ENCODE data around the gene RHBG. TPM values are rescaled to one million over a fixed set of nuclear protein-coding genes. Genes with fewer than 3 reads are reported as not detected.

Gene RHBG
- polyA plus RNA-seq, 3 donors from 2014 or later = not detected

DNA sequence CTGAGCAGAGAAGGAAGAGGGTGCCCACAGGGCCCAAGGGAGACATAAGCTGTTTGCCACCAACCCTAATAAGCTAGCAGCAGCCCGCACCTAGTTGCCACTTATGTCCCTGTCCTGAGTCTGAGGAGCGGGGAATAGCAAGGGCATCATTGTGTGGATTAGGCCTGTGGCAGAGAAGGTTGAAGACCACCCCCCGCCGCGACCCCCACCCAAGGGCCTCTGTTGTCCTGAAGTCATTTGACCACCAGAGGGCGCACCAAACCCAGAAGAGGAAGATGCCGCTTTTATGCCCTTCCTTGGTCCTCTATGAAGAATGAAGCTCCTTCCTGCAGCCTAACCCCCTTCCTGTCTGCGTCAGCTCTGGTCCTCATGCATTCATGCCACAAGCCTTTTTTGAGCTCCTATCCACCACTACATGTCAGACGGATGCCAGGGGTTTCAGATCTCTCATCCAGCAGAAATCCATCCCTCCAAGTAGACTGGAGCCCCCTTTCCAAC, 16.6 kb downstream of the RHBG start:
- H3K36me3 Mint-ChIP-seq = no peaks in the 10 kb centered on the region
- H3K27ac Mint-ChIP-seq = no peak overlapping the region
- H3K9me3 Mint-ChIP-seq = no peaks in the 10 kb centered on the region
- peaks cover 2 to 7% of the 10 kb centered on the region in 2 donors for H3K4me1 Mint-ChIP-seq
- H3K4me3 Mint-ChIP-seq = no peak overlapping the region
- peaks cover 0 to 11% (median 9%) of the 10 kb centered on the region in 3 donors for H3K27me3 Mint-ChIP-seq (ENCODE audit: low read depth in 3 of 3)
- peak; percentile 58 to 67 (median 60) for DNase-seq

DNA sequence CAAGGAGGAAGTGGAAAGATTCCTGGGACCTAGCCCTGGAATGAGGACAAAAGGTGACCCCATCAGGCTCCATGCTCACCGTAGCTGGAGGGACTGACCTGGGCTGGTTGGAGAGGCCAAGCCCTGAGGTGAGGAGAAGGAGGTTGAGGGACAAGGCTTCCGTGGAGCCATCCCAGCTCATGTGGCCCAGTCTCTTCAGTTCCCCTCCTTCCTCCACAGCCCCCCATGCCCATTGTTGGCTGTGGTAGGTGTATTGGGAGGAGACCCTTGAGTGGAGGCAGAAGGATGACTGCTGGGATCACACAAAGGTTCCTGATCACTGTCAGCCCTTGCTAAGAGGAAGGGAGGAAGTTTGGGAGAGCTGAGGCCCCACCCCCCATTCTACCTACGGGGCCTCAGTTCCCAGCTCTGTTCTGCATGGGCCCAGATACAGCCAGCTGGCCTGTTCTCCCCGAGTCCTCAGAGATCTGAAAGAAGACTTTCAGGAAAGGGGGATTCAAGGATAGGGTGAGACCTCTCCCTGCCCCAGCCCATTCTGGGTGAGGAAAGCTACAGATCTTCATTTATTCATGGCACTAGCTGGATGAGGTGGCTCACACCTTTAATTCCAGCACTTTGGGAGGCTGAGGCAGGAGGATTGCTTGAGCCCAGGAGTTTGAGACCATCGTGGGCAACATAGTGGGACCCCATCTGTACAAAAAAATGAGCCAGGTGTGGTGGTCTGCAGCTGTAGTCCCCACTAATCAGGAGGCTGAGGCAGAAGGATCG, 17.3 kb downstream of the RHBG start:
- no peak for DNase-seq
- Mint-ChIP-seq H3K27me3 (ENCODE audit: low read depth in 3 of 3) (peaks cover 0 to 11% (median 9%) of the 10 kb centered on the region in 3 donors), H3K4me1 (peaks cover 2 to 7% of the 10 kb centered on the region in 2 donors), H3K27ac (no peak overlapping the region), H3K4me3 (no peak overlapping the region), H3K36me3 (no peaks in the 10 kb centered on the region), H3K9me3 (no peaks in the 10 kb centered on the region)

DNA sequence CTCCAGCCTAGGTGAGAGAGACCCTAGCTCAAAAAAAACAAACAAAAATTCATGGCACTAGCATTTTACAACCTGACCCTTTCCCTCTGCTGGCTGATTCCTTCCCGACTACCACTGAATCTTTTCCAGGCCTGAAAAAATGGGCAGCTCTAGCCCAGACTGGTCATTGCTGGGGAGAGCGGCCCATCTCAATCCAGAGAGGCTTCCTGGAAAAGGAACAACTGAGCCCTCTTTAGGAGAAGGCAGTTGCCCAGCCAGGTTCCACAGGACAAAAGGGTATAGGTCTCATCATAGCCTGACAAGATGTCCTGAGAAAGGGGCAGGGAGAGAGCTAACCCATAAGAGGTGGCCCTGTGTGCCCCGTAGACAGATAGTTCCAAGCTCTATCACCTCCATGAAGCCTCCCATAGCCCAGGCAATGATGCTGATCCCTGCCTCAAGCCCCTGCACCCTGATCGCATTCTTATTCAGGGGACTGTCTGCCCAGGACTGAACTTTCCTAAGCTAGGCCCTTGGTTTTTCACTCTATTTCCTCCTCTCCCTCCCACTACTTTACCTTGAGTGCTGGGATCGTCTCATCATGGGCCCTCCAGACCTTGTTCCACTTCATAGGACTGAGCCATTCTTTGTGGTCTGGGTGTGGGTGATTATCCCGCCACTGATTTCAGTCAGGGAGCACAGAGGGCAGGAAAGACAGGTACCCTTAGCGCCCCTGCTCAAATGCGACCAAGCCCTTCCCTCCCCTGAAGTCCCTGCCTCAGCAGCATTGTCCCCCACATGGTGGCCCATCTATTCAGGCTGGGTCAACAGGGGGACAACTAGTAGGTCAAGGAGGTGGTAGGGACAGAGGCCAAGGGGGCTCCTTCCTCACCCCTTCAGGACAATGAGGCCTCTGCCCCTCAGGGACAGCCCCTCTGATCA, 18.2 kb downstream of the RHBG start:
- DNase-seq = no peak
- Mint-ChIP-seq H3K4me3 (no peak overlapping the region), H3K27ac (no peak overlapping the region), H3K4me1 (peaks cover 2 to 7% of the 10 kb centered on the region in 2 donors), H3K36me3 (no peaks in the 10 kb centered on the region), H3K27me3 (ENCODE audit: low read depth in 3 of 3) (peaks cover 0 to 11% (median 9%) of the 10 kb centered on the region in 3 donors), H3K9me3 (no peaks in the 10 kb centered on the region)

DNA sequence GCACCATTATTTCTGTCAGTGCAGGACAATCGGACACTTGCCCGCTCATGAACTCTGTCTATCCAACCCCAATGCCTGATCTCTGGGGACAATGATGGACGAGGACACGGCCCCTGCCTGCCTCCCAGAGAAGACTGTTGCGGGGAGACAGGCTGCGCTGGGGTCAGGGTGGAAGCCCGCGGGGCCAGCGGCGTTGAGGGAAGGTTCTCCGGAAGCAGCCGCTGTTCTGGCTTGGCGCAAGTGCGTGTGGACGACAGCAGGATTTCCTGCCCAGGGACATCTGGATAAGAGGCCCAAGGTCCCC, 18.8 kb downstream of the RHBG start:
- Mint-ChIP-seq H3K27ac (no peak overlapping the region), H3K4me3 (no peak overlapping the region), H3K4me1 (peaks cover 2 to 7% of the 10 kb centered on the region in 2 donors), H3K27me3 (ENCODE audit: low read depth in 3 of 3) (peaks cover 0 to 11% (median 9%) of the 10 kb centered on the region in 3 donors), H3K9me3 (no peaks in the 10 kb centered on the region), H3K36me3 (no peaks in the 10 kb centered on the region)
- no peak for DNase-seq

DNA sequence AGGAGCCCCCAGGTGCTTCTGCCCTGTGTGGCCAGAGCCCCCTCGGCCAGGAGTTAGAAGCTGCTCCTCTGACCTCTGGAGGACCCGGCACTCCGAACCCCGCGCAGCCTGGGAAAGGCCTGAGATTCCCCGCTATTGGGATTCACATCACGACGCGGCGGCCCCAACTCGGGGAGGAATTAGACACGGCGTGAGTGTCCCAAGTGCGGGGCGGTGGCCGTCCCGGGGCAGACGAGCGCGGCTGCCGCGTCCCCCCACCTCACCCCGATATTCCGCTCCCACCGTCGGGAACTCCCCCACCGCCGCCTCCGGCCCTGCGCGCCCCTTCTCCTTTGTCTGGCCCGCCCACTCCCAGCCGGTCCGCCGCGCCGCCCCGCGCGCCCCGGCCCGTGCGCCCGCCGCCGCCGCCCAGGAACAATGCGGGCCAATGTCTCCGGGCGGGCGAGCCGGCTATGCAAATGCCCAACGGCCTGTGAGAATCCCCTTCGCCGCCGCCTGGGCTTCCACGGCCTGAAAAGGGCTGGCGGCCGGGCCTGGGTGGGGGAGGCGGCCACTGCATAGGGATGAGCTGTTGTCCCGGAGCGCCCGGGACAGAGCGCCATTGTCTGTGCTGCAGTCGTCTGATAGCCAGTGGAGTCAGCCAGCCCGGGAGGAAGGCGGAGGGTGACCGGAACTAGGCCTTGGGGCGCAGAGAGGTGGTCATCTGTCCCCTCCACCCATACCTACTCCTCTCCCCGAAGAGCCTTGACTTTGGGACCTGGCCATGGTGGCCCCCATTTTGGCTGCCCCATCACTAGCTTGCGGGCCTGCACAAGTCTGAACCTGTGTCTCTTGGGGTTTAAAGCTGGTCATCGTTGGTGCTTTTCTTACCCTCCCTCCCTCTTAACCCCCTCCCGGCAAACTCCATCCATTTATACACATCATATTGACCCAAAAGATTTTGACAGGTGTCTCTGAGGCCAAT, 19.4 kb downstream of the RHBG start:
- Mint-ChIP-seq H3K36me3 (no peaks in the 10 kb centered on the region), H3K4me1 (peaks cover 2 to 7% of the 10 kb centered on the region in 2 donors), H3K9me3 (no peaks in the 10 kb centered on the region), H3K27me3 (ENCODE audit: low read depth in 3 of 3) (peaks cover 0 to 11% (median 9%) of the 10 kb centered on the region in 3 donors), H3K4me3 (no peak overlapping the region), H3K27ac (no peak overlapping the region)
- DNase-seq = no peak

DNA sequence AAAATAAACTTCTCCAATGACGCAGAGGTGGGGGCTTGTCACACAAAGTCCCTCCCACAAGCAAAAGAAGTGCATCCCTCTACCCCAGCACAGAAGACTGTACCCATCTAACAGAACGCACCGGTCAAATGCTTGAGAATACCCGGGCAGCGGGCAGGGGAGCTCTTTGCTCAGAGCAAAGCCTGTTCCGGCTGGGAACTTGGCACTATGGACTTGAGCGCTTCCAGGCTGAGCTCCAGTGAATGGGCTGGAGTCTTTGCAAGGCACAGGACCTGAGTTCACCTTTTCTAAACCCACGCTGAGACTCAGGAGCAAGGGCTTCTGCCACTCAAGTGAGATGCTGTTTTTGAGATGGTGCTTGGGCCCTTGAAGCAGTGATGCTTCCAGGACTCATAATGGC, 20.3 kb downstream of the RHBG start:
- no peaks in the 10 kb centered on the region for H3K36me3 Mint-ChIP-seq
- peaks cover 0 to 11% (median 9%) of the 10 kb centered on the region in 3 donors for H3K27me3 Mint-ChIP-seq (ENCODE audit: low read depth in 3 of 3)
- no peak overlapping the region for H3K4me3 Mint-ChIP-seq
- no peak overlapping the region for H3K27ac Mint-ChIP-seq
- peaks cover 2 to 7% of the 10 kb centered on the region in 2 donors for H3K4me1 Mint-ChIP-seq
- no peaks in the 10 kb centered on the region for H3K9me3 Mint-ChIP-seq
- DNase-seq = no peak

DNA sequence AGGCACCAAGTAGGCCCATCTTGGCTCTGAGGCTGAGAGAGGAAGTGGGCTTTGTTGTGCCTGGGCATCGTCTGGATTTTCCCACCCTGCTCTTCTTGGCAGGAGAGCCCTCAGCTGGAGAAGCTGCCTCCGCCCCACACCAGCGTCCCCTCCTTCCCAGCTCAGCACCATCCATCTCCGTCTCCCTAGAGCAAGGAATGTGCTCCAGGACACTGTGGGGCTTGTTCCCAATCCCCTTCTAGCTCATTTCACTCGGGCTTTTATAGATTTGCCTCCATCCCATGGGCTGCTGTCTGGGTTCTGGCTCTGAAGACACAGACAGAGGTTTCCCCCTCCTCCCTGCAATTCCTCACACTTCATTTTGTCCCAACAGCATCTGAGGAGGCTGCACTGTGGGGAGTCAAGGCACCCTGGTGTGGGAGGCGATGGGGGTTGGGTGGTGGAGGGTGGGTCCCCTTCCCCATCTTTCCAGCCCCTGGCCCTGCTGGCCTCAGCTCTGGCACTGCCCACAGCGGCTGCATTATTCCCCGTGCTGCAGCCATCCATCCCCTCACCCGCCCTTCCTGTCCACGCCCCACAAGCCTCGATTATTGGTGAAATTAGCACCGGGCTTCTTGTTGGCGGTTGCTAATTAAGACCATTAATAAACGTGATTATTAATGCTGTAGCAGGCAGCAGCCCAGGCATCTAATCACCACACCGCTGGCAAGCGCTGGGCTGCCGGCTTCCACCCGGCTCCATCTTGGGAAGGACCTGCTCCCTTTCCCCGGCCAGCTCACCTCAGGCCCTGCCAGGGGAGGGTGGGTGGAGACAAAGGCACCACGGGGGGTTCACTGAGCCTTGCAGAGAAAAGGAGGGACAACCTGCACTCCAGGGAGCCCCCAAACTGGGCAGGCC, 21.7 kb downstream of the RHBG start:
- Mint-ChIP-seq H3K36me3 (no peaks in the 10 kb centered on the region), H3K4me3 (no peak overlapping the region), H3K4me1 (peaks cover under 1 to 4% of the 10 kb centered on the region in 2 donors), H3K9me3 (no peaks in the 10 kb centered on the region), H3K27me3 (ENCODE audit: low read depth in 3 of 3) (peaks cover 0 to 8% (median 8%) of the 10 kb centered on the region in 3 donors), H3K27ac (no peak overlapping the region)
- no peak for DNase-seq

DNA sequence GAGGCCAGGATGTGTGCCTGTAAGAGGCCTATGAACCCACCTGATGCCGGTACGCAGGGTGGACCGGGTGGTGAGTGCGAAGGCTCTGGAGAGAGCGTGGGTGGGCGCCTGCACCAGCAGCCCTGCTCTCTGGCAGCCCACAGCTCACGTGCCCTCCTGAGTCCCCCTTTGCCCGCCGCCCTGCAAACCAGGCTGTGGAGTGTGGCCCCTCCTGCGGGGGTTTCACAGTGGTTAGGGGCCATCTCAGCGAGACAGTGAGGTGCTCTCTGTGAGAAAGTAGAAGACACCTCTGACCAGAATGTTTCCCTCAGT, 22.3 kb downstream of the RHBG start:
- DNase-seq = no peak
- H3K4me1 Mint-ChIP-seq = no peaks in the 10 kb centered on the region
- peaks cover 0 to 8% (median 7%) of the 10 kb centered on the region in 3 donors for H3K27me3 Mint-ChIP-seq (ENCODE audit: low read depth in 3 of 3)

DNA sequence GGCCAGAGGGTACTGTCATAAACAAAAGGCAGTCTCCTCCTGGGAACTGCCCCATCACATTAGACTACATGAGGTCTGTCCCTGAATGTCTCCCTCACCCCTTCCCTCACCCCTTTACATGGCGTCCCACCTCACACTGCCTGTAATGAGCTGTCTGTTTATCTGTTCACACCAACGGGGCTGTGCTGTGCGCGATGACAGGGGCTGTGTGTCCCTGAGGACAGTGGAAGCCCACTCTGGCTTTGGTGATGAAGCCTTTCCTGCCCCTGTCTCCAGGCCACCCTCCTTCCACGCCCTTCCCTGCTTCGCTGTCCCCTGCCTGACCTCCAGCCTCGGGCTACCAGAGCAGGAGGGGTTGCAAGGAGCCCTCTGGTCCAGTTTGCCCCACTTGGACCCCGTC, 22.7 kb downstream of the RHBG start:
- H3K4me1 Mint-ChIP-seq = no peaks in the 10 kb centered on the region
- DNase-seq = no peak
- no peaks in the 10 kb centered on the region for H3K36me3 Mint-ChIP-seq
- H3K27ac Mint-ChIP-seq = no peak overlapping the region
- H3K4me3 Mint-ChIP-seq = no peak overlapping the region
- peaks cover 0 to 8% (median 6%) of the 10 kb centered on the region in 3 donors for H3K27me3 Mint-ChIP-seq (ENCODE audit: low read depth in 3 of 3)
- no peaks in the 10 kb centered on the region for H3K9me3 Mint-ChIP-seq

More for the DNA sequence above, 22.3 kb downstream of the RHBG start:
- Mint-ChIP-seq H3K36me3 (no peaks in the 10 kb centered on the region), H3K4me3 (no peak overlapping the region), H3K27ac (no peak overlapping the region), H3K9me3 (no peaks in the 10 kb centered on the region)

DNA sequence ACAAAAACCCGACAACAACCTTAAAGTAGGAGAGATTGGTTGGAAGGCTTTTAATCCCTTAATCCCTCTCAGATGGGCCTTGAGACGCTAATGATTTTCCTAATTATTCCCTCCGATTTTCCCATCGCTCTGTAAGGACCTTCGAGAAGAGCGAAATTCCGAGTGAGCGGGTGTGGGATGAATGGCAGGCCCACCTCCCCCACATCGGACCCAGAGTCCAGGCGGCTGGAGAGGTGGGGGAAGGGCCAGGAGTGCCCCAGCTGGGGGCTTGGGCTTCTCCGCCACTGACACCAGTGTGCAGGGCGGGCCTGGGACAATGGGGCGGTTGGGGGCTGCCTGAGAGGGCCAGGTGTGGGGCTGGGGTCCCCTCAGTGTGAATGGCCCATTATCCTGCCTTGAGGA, 23.4 kb downstream of the RHBG start:
- H3K9me3 Mint-ChIP-seq = no peaks in the 10 kb centered on the region
- no peaks in the 10 kb centered on the region for H3K4me1 Mint-ChIP-seq
- DNase-seq = no peak
- no peak overlapping the region for H3K27ac Mint-ChIP-seq
- H3K4me3 Mint-ChIP-seq = no peak overlapping the region
- no peaks in the 10 kb centered on the region for H3K36me3 Mint-ChIP-seq
- peaks cover 0 to 5% (median 3%) of the 10 kb centered on the region in 3 donors for H3K27me3 Mint-ChIP-seq (ENCODE audit: low read depth in 3 of 3)

DNA sequence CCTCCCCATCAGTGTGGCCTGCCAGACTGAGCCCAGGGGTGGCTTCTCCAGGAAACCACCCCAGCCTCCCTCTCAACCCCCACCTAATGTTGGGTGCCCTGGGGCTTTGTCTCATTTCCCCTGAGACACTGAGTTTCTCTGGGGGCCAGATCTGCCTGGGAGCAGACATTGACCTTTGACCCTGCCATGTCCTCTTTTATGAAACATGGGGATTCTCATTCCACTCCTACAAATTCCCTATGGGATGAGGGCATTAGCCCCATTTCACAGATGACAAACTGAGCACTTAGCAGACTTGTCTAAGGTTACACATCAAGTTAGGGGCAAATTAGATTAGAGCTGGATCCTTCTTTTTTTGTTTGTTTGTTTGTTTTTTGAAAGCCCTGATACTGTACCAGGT, 24.1 kb downstream of the RHBG start:
- Mint-ChIP-seq H3K27ac (no peak overlapping the region), H3K27me3 (ENCODE audit: low read depth in 3 of 3) (peaks cover 0 to 2% (median 0%) of the 10 kb centered on the region in 3 donors), H3K4me1 (no peaks in the 10 kb centered on the region), H3K36me3 (no peaks in the 10 kb centered on the region), H3K9me3 (no peaks in the 10 kb centered on the region), H3K4me3 (no peak overlapping the region)
- no peak for DNase-seq

DNA sequence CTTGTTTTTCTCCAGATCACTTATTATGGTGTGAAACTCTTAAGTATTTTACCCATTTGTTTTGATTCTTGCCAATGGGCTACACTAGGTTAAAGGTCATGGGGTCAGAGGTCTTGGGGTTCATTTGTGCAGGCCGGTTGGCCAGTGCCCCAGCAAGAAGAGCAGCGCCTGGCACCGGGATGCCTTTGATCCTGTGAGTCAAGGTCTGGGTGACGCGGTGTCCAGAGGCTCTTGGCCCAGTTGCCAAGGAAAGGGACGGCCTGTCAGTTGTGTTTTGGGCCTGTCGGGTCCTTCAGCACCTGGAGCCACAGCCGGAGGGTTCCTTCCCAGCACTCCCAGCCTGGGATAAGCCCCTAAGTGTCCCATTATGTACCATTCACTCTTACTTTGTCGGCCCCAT, 25.1 kb downstream of the RHBG start:
- Mint-ChIP-seq H3K4me1 (no peaks in the 10 kb centered on the region), H3K36me3 (no peaks in the 10 kb centered on the region), H3K9me3 (no peaks in the 10 kb centered on the region), H3K27ac (no peak overlapping the region), H3K27me3 (ENCODE audit: low read depth in 3 of 3) (peaks cover 0 to 2% (median under 1%) of the 10 kb centered on the region in 3 donors), H3K4me3 (no peak overlapping the region)
- DNase-seq = no peak
